Esophagus squamous epithelium (tissue), 5 donors: ENCODE measurements around the gene TBX20. TPM values are rescaled to one million over a fixed set of nuclear protein-coding genes. Genes with fewer than 3 reads are reported as not detected.
A peak's percentile ranks its signal among the peaks of the same experiment; 100 is the strongest.

Experiments used
- DNase-seq: peaks from one replicate; lab custom pipeline; 2025; lab: John Stamatoyannopoulos, UW
- H3K27ac ChIP-seq, 4 donors: fragments of 200-600 bp; sonication (generic); one replicate each; pipeline ENCODE4 v1.5.1; 2016 to 2019; ENCODE audit warnings: mild to moderate bottlenecking in 1 of 4
- H3K27me3 ChIP-seq, 4 donors: fragments of 200-600 bp; sonication (generic); 1 replicate in 3 of 4; 2 replicates in 1 of 4; pipeline versions ENCODE4 v1.5.1 to v1.6.0; 2017 to 2021; ENCODE audit warnings: antibody characterized with exemption in 1 of 4
- H3K36me3 ChIP-seq, 3 donors: fragments of 200-600 bp; sonication (generic); one replicate each; pipeline ENCODE4 v1.5.1; 2016 to 2019
- H3K4me1 ChIP-seq, 3 donors: fragments of 200-600 bp; sonication (generic); one replicate each; pipeline ENCODE4 v1.5.1; 2017 to 2019
- H3K4me3 ChIP-seq, 4 donors: fragments of 200-600 bp; sonication (generic); 1 replicate in 3 of 4; 2 replicates in 1 of 4; pipeline ENCODE4 v1.5.1; 2016 to 2019; ENCODE audit warnings: mild to moderate bottlenecking in 2 of 4, moderate library complexity in 1 of 4
- H3K9me3 ChIP-seq, 3 donors: fragments of 200-600 bp; sonication (generic); one replicate each; pipeline ENCODE4 v1.5.1; 2016 to 2019
- POLR2A ChIP-seq, 4 donors: fragments of 450-650 bp; IDR thresholded peaks; one replicate each; pipeline ENCODE4 v1.6.1; 2017; ENCODE audit warnings: antibody characterized with exemption in 4 of 4, mild to moderate bottlenecking in 4 of 4, moderate library complexity in 3 of 4
- WGBS, 2 donors: methylation state at CpG; one replicate each; pipeline ENCODE4 v1.1.5; 2018; 5-methylcytosine and 5-hydroxymethylcytosine counted together
- intact Hi-C: fragments of 100-400 bp; cut with DNase I; formaldehyde crosslinking; loops from one replicate; pipeline ENCODE4 v1.15.0; 2022
- total RNA-seq, 4 donors: library from RNA; depleted of rRNA; stranded (reverse); fragments of >200 nt; gene quantifications; one replicate each; pipeline ENCODE4 v1.1.0, GENCODE V29; 2016
- TF ChIP-seq, protein P1 (sequence below), 6 experiments: fragments of 450-650 bp in 4 of 6; fragments of 200-600 bp in 2 of 6; sonication (generic) in 2 of 6; IDR thresholded peaks; one replicate each; pipeline ENCODE4 v1.5.1; 2016 to 2019; ENCODE audit warnings: antibody characterized with exemption in 6 of 6, mild to moderate bottlenecking in 4 of 6, moderate library complexity in 4 of 6
- donor health status: DM: yes; HTN: yes; CAD: no.

Gene TBX20
- total RNA-seq, 4 donors from 2014 or later: not detected

DNA sequence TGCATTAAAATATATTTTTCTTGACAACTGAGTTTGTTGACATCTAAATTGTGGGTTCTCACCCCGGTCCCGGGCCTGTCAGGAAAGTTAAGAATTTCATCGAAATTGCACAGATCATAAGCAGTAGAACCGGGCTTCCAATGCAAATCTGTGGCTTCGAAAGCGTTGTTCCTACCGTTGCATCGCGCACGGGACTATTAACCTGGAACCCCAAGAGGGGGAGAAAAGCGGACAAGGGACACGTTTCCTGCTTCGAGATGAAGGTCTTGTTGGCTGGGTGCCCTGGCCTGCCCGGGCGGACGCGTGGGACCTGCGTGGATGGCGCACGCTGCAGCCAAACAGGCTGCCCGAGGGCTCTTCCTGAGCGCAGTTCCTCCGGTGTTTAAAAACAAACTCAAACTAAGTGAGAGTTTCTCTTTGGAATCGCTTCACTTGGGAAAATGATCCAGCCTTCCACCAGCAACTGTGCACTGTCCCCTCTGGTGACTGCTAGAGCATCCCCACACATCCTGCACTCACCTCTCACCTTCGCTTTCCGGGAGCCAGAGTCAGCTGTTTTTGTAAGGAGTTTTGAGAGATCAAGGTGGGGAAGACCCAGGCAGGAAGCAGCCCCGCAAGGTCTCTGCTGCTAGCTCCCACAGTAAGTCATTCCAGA is 5.1 kb upstream of the TBX20 start:
- peaks cover 0 to 42% (median 0%) of the 10 kb centered on the region in 3 donors for H3K4me1 ChIP-seq
- 15 to 23% methylated on average over 16 to 20 of the region's 27 CpGs for WGBS, 2 donors
- no peak overlapping the region for H3K27ac ChIP-seq
- peaks cover 0 to 9% (median 0%) of the 10 kb centered on the region in 3 donors for H3K9me3 ChIP-seq
- H3K27me3 ChIP-seq: peaks cover 8 to 100% (median 25%) of the 10 kb centered on the region in 4 donors
- intact Hi-C loops: no loop called here
- no peak overlapping the region for H3K4me3 ChIP-seq
- no peaks in the 10 kb centered on the region for H3K36me3 ChIP-seq
- no peak for DNase-seq
- TF ChIP-seq POLR2A (IDR thresholded peaks at IDR 0.05): no peak
- TF ChIP-seq, protein P1, sequence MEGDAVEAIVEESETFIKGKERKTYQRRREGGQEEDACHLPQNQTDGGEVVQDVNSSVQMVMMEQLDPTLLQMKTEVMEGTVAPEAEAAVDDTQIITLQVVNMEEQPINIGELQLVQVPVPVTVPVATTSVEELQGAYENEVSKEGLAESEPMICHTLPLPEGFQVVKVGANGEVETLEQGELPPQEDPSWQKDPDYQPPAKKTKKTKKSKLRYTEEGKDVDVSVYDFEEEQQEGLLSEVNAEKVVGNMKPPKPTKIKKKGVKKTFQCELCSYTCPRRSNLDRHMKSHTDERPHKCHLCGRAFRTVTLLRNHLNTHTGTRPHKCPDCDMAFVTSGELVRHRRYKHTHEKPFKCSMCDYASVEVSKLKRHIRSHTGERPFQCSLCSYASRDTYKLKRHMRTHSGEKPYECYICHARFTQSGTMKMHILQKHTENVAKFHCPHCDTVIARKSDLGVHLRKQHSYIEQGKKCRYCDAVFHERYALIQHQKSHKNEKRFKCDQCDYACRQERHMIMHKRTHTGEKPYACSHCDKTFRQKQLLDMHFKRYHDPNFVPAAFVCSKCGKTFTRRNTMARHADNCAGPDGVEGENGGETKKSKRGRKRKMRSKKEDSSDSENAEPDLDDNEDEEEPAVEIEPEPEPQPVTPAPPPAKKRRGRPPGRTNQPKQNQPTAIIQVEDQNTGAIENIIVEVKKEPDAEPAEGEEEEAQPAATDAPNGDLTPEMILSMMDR (IDR thresholded peaks at IDR 0.05): no peak

- TF ChIP-seq, protein P1 (IDR thresholded peaks at IDR 0.05): no peak
- no peak for TF ChIP-seq POLR2A (IDR thresholded peaks at IDR 0.05)
- H3K4me3 ChIP-seq: no peak overlapping the region
- H3K4me1 ChIP-seq: peaks cover 0 to 49% (median 6%) of the 10 kb centered on the region in 3 donors
- H3K27me3 ChIP-seq: peaks cover 15 to 100% (median 31%) of the 10 kb centered on the region in 4 donors
- no peaks in the 10 kb centered on the region for H3K36me3 ChIP-seq
- intact Hi-C loops: no loop called here
- WGBS, 2 donors: 10 to 17% methylated on average over 13 to 21 of the region's 50 CpGs
- no peak overlapping the region for H3K27ac ChIP-seq
- no peak for DNase-seq
- peaks cover 0 to 10% (median 0%) of the 10 kb centered on the region in 3 donors for H3K9me3 ChIP-seq
These were observed 4.4 kb upstream of the TBX20 start for GRCh38 chr7:35258125-35258867.

- no peaks in the 10 kb centered on the region for H3K36me3 ChIP-seq
- DNase-seq: no peak
- peaks cover 0 to 52% (median 8%) of the 10 kb centered on the region in 3 donors for H3K4me1 ChIP-seq
- TF ChIP-seq POLR2A (IDR thresholded peaks at IDR 0.05): no peak
- TF ChIP-seq, protein P1 (IDR thresholded peaks at IDR 0.05): no peak
- H3K27ac ChIP-seq: no peak overlapping the region
- H3K4me3 ChIP-seq: peak overlapping the region in 2 of 4 donors; percentile 3 to 9
- WGBS, 2 donors: 4 to 7% methylated on average over 6 to 31 of the region's 69 CpGs
- peaks cover 0 to 10% (median 0%) of the 10 kb centered on the region in 3 donors for H3K9me3 ChIP-seq
- H3K27me3 ChIP-seq: peaks cover 16 to 100% (median 35%) of the 10 kb centered on the region in 4 donors
- intact Hi-C loops: no loop called here
These were observed 3.6 kb upstream of the TBX20 start for GRCh38 chr7:35257251-35258124.

- intact Hi-C loops: no loop called here
- no peak for TF ChIP-seq POLR2A (IDR thresholded peaks at IDR 0.05)
- TF ChIP-seq, protein P1 (IDR thresholded peaks at IDR 0.05): no peak
- no peak overlapping the region for H3K4me3 ChIP-seq
- peaks cover 0 to 47% (median 8%) of the 10 kb centered on the region in 3 donors for H3K4me1 ChIP-seq
- H3K36me3 ChIP-seq: no peaks in the 10 kb centered on the region
- DNase-seq: no peak
- no peak overlapping the region for H3K27ac ChIP-seq
- WGBS, 2 donors: 16 to 19% methylated on average over 29 of the region's 29 CpGs
- H3K27me3 ChIP-seq: peaks cover 13 to 100% (median 32%) of the 10 kb centered on the region in 4 donors
- peaks cover 0 to 10% (median 0%) of the 10 kb centered on the region in 3 donors for H3K9me3 ChIP-seq
These were observed 2.6 kb upstream of the TBX20 start for GRCh38 chr7:35256256-35257175.
